Measurements from ENCODE around the gene NPY4R.
"Not testable (repeated sequence)": the region's sequence is repeated elsewhere in the genome, so short reads cannot be mapped to it uniquely, and the experiment has no call there.

The NPY4R gene

DNA sequence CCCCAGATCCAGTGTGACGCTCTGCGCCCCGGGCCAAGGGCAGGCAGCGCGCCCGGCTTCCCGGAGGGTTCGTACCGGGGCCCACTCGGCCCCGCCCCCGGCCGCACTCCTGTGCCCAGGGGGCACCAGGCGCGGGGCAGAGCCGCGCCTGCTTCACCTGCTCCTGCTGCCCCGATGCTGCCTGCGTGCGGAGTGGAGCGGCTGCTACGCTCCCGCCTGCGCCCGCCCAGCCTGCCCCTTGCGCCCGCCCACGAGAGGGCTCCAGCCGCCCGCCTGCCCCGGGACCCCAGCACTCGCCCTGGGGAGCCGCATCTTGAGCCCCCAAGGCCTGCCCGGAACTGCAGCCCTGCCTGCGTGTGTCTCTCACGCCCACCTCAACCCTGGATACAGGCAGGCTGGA, at the start of gene NPY4R:
Gene NPY4R, minus strand, starts transcription at position 194 of the 400 bp plus-strand sequence. CDS start 3,323 bp downstream, outside the sequence.
- not testable (repeated sequence) for H3K27me3 ChIP-seq (ENCODE audit: insufficient read depth, low read length, poor library complexity, severe bottlenecking); H3K36me3 ChIP-seq (ENCODE audit: insufficient read depth, low read length); H3K9me3 ChIP-seq (ENCODE audit: insufficient read depth, low read depth, low read length); H3F3A ChIP-seq (ENCODE audit: low read depth); H4K20me1 ChIP-seq (ENCODE audit: insufficient read depth, low read length, poor library complexity, severe bottlenecking); H3K9me2 ChIP-seq (replicated peaks; ENCODE audit: low read depth, low read length); H3K9ac ChIP-seq (ENCODE audit: low read depth, low read length, poor library complexity, severe bottlenecking); H3K4me1 ChIP-seq (ENCODE audit: insufficient read depth, low read length, poor library complexity, severe bottlenecking); H3K79me2 ChIP-seq (ENCODE audit: insufficient read depth, low read length); H2AFZ ChIP-seq (ENCODE audit: low read length); H3K4me2 ChIP-seq (ENCODE audit: low read depth, low read length, poor library complexity, severe bottlenecking); H3K4me3 ChIP-seq (ENCODE audit: low read length, poor library complexity, severe bottlenecking)

GRCh38 chr10:46515366-46515765, 49.6 kb upstream of the NPY4R start:
- H2AFZ ChIP-seq (ENCODE audit: low read length): no peak overlapping the region
- H3K9me2 ChIP-seq (replicated peaks; ENCODE audit: low read depth, low read length): no peaks in the 10 kb centered on the region
- no peak for TF ChIP-seq EZH2phosphoT487 (IDR thresholded peaks at IDR 0.05; ENCODE audit: borderline replicate concordance)
- TF ChIP-seq, protein P1, sequence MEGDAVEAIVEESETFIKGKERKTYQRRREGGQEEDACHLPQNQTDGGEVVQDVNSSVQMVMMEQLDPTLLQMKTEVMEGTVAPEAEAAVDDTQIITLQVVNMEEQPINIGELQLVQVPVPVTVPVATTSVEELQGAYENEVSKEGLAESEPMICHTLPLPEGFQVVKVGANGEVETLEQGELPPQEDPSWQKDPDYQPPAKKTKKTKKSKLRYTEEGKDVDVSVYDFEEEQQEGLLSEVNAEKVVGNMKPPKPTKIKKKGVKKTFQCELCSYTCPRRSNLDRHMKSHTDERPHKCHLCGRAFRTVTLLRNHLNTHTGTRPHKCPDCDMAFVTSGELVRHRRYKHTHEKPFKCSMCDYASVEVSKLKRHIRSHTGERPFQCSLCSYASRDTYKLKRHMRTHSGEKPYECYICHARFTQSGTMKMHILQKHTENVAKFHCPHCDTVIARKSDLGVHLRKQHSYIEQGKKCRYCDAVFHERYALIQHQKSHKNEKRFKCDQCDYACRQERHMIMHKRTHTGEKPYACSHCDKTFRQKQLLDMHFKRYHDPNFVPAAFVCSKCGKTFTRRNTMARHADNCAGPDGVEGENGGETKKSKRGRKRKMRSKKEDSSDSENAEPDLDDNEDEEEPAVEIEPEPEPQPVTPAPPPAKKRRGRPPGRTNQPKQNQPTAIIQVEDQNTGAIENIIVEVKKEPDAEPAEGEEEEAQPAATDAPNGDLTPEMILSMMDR (conservative IDR thresholded peaks at IDR 0.05; ENCODE audit: low read length): no peak
- no peaks in the 10 kb centered on the region for H3K4me1 ChIP-seq (ENCODE audit: insufficient read depth, low read length, poor library complexity, severe bottlenecking)
- no peak overlapping the region for H3K4me3 ChIP-seq (ENCODE audit: low read length, poor library complexity, severe bottlenecking)
- no peaks in the 10 kb centered on the region for H3K27me3 ChIP-seq (ENCODE audit: insufficient read depth, low read length, poor library complexity, severe bottlenecking)
- H3K9ac ChIP-seq (ENCODE audit: low read depth, low read length, poor library complexity, severe bottlenecking): no peak overlapping the region
- no peak overlapping the region for H3K4me2 ChIP-seq (ENCODE audit: low read depth, low read length, poor library complexity, severe bottlenecking)
- no peaks in the 10 kb centered on the region for H3F3A ChIP-seq (ENCODE audit: low read depth)
- H3K36me3 ChIP-seq (ENCODE audit: insufficient read depth, low read length): no peaks in the 10 kb centered on the region
- H3K79me2 ChIP-seq (ENCODE audit: insufficient read depth, low read length): no peaks in the 10 kb centered on the region
- no peaks in the 10 kb centered on the region for H3K9me3 ChIP-seq (ENCODE audit: insufficient read depth, low read depth, low read length)
- H4K20me1 ChIP-seq (ENCODE audit: insufficient read depth, low read length, poor library complexity, severe bottlenecking): no peaks in the 10 kb centered on the region

DNA sequence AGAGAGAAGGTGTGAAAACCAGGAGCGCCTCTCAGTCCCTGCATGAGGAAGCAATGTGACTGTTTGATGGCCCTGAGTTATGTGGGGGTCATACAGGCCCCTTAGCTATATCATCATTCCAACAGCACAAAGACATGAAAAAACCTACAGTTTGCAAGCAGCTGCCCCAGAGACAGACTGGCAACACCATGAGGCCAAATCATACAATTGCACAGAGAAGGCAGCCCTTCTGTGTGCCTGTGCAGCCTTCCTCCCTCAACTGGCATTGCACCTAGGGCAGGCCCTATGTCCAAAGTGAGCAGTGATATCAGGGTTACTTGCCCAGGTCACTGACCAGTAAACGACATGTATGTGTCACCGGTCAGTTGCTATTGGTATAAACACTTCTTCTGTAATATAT, 49.1 kb upstream of the NPY4R start:
- H3K36me3 ChIP-seq (ENCODE audit: insufficient read depth, low read length): no peaks in the 10 kb centered on the region
- H3F3A ChIP-seq (ENCODE audit: low read depth): no peaks in the 10 kb centered on the region
- H3K9me2 ChIP-seq (replicated peaks; ENCODE audit: low read depth, low read length): no peaks in the 10 kb centered on the region
- H3K9ac ChIP-seq (ENCODE audit: low read depth, low read length, poor library complexity, severe bottlenecking): no peak overlapping the region
- H3K4me3 ChIP-seq (ENCODE audit: low read length, poor library complexity, severe bottlenecking): no peak overlapping the region
- H2AFZ ChIP-seq (ENCODE audit: low read length): no peak overlapping the region
- TF ChIP-seq, protein P1 (conservative IDR thresholded peaks at IDR 0.05; ENCODE audit: low read length): no peak
- no peak for TF ChIP-seq EZH2phosphoT487 (IDR thresholded peaks at IDR 0.05; ENCODE audit: borderline replicate concordance)
- no peaks in the 10 kb centered on the region for H4K20me1 ChIP-seq (ENCODE audit: insufficient read depth, low read length, poor library complexity, severe bottlenecking)
- no peaks in the 10 kb centered on the region for H3K4me1 ChIP-seq (ENCODE audit: insufficient read depth, low read length, poor library complexity, severe bottlenecking)
- no peaks in the 10 kb centered on the region for H3K27me3 ChIP-seq (ENCODE audit: insufficient read depth, low read length, poor library complexity, severe bottlenecking)
- no peaks in the 10 kb centered on the region for H3K79me2 ChIP-seq (ENCODE audit: insufficient read depth, low read length)
- H3K4me2 ChIP-seq (ENCODE audit: low read depth, low read length, poor library complexity, severe bottlenecking): no peak overlapping the region
- H3K9me3 ChIP-seq (ENCODE audit: insufficient read depth, low read depth, low read length): no peaks in the 10 kb centered on the region

DNA sequence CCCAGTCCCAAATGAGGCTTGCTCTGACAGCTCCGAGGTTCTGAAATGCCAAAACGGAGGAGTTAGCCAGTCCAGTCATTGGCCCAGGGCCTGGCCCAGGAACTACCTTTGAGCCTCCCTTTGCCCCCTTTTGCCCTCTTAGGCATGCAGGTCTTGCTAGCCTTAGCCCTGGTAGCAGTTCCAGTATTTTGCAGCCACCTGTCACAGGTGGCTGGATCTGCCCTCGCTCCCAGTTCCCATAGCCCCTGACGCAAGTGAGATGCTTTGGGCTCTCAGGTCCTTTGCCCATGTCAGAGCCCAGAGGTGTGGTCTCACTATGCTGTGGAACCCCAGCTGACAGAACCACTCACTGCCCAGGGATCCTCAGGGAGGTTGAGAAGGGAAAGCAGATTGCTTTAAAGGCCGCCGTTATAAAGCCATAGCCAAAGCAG, 48.7 kb upstream of the NPY4R start:
- no peaks in the 10 kb centered on the region for H4K20me1 ChIP-seq (ENCODE audit: insufficient read depth, low read length, poor library complexity, severe bottlenecking)
- H3K4me3 ChIP-seq (ENCODE audit: low read length, poor library complexity, severe bottlenecking): no peak overlapping the region
- H3K4me2 ChIP-seq (ENCODE audit: low read depth, low read length, poor library complexity, severe bottlenecking): no peak overlapping the region
- no peaks in the 10 kb centered on the region for H3K27me3 ChIP-seq (ENCODE audit: insufficient read depth, low read length, poor library complexity, severe bottlenecking)
- H3K4me1 ChIP-seq (ENCODE audit: insufficient read depth, low read length, poor library complexity, severe bottlenecking): no peaks in the 10 kb centered on the region
- H3F3A ChIP-seq (ENCODE audit: low read depth): no peaks in the 10 kb centered on the region
- TF ChIP-seq, protein P1 (conservative IDR thresholded peaks at IDR 0.05; ENCODE audit: low read length): no peak
- no peak for TF ChIP-seq EZH2phosphoT487 (IDR thresholded peaks at IDR 0.05; ENCODE audit: borderline replicate concordance)
- H3K79me2 ChIP-seq (ENCODE audit: insufficient read depth, low read length): no peaks in the 10 kb centered on the region
- no peak overlapping the region for H2AFZ ChIP-seq (ENCODE audit: low read length)
- H3K9me2 ChIP-seq (replicated peaks; ENCODE audit: low read depth, low read length): no peaks in the 10 kb centered on the region
- H3K36me3 ChIP-seq (ENCODE audit: insufficient read depth, low read length): no peaks in the 10 kb centered on the region
- H3K9me3 ChIP-seq (ENCODE audit: insufficient read depth, low read depth, low read length): no peaks in the 10 kb centered on the region
- H3K9ac ChIP-seq (ENCODE audit: low read depth, low read length, poor library complexity, severe bottlenecking): no peak overlapping the region

GRCh38 chr10:46513333-46513732, 47.6 kb upstream of the NPY4R start:
- not testable (repeated sequence) for H4K20me1 ChIP-seq (ENCODE audit: insufficient read depth, low read length, poor library complexity, severe bottlenecking); H3K9me3 ChIP-seq (ENCODE audit: insufficient read depth, low read depth, low read length); H3F3A ChIP-seq (ENCODE audit: low read depth); H2AFZ ChIP-seq (ENCODE audit: low read length); H3K27me3 ChIP-seq (ENCODE audit: insufficient read depth, low read length, poor library complexity, severe bottlenecking); H3K9me2 ChIP-seq (replicated peaks; ENCODE audit: low read depth, low read length); H3K4me1 ChIP-seq (ENCODE audit: insufficient read depth, low read length, poor library complexity, severe bottlenecking); H3K4me2 ChIP-seq (ENCODE audit: low read depth, low read length, poor library complexity, severe bottlenecking); H3K4me3 ChIP-seq (ENCODE audit: low read length, poor library complexity, severe bottlenecking); H3K9ac ChIP-seq (ENCODE audit: low read depth, low read length, poor library complexity, severe bottlenecking); H3K36me3 ChIP-seq (ENCODE audit: insufficient read depth, low read length); H3K79me2 ChIP-seq (ENCODE audit: insufficient read depth, low read length)

Measured in Loucy (cell line).